Neuronal stem cell (in vitro differentiated cells): ENCODE measurements around the gene ZC3H12A.

Experiments
- DNase-seq: peaks from one replicate; pipeline ENCODE4 v3.0.0-alpha.2; 2013; ENCODE audit warnings: low spot score
- H2AFZ ChIP-seq: one replicate; pipeline ENCODE4 v1.6.1; 2013; ENCODE audit warnings: mild to moderate bottlenecking, low read length, inconsistent platforms
- H2AK5ac ChIP-seq: 2 replicates; pipeline ENCODE4 v1.6.1; 2013; ENCODE audit warnings: low read depth, mild to moderate bottlenecking, inconsistent platforms, low read length, moderate library complexity, mixed read lengths
- H2BK120ac ChIP-seq: 2 replicates; pipeline ENCODE4 v1.6.1; 2013; ENCODE audit warnings: low read depth, mild to moderate bottlenecking, inconsistent platforms, low read length, moderate library complexity, mixed read lengths
- H2BK12ac ChIP-seq: one replicate; pipeline ENCODE4 v1.6.1; 2013; ENCODE audit warnings: low read length, inconsistent platforms
- H2BK15ac ChIP-seq: 2 replicates; pipeline ENCODE4 v1.6.1; 2013; ENCODE audit warnings: mild to moderate bottlenecking, low read length, inconsistent platforms, mixed read lengths
- H2BK5ac ChIP-seq: one replicate; pipeline ENCODE4 v1.6.1; 2013; ENCODE audit warnings: inconsistent platforms, mild to moderate bottlenecking, low read length, moderate library complexity
- H3K14ac ChIP-seq: one replicate; pipeline ENCODE4 v1.6.1; 2013; ENCODE audit warnings: low read length, inconsistent platforms
- H3K18ac ChIP-seq: 2 replicates; pipeline ENCODE4 v1.6.1; 2013; ENCODE audit warnings: low read length, inconsistent platforms
- H3K23ac ChIP-seq: 2 replicates; pipeline ENCODE4 v1.6.1; 2013; ENCODE audit warnings: low read depth, mild to moderate bottlenecking, mixed read lengths, low read length, inconsistent platforms; ENCODE audit not compliant: poor library complexity
- H3K27ac ChIP-seq: replicated peaks from 3 replicates; pipeline ENCODE4 v1.5.1; 2013; ENCODE audit warnings: low read length, inconsistent platforms
- H3K27me3 ChIP-seq, 3 experiments: 2 replicates each; pipeline ENCODE4 v1.6.1; 2013; ENCODE audit warnings: low read length in 3 of 3, mild to moderate bottlenecking in 2 of 3, inconsistent platforms in 1 of 3, low read depth in 1 of 3, mixed read lengths in 1 of 3, moderate library complexity in 1 of 3; ENCODE audit not compliant: control insufficient read depth in 3 of 3, insufficient read depth in 3 of 3
- H3K36me3 ChIP-seq, 2 donors: replicated peaks in 1 of 2; 2 replicates each; pipeline ENCODE4 v1.6.1; 2013; ENCODE audit warnings: low read length in 2 of 2; ENCODE audit not compliant: control insufficient read depth in 2 of 2, insufficient read depth in 2 of 2
- H3K4ac ChIP-seq: 2 replicates; pipeline ENCODE4 v1.6.1; 2013; ENCODE audit warnings: inconsistent platforms, mild to moderate bottlenecking, low read length, moderate library complexity
- H3K4me1 ChIP-seq, 2 donors: 1 replicate in 1 of 2; 2 replicates in 1 of 2; pipeline ENCODE4 v1.6.1; 2013; ENCODE audit warnings: low read length in 2 of 2, low read depth in 1 of 2; ENCODE audit not compliant: control insufficient read depth in 2 of 2, insufficient read depth in 1 of 2
- H3K4me2 ChIP-seq: one replicate; pipeline ENCODE4 v1.6.1; 2013; ENCODE audit warnings: mild to moderate bottlenecking, low read length, inconsistent platforms; ENCODE audit not compliant: insufficient read depth, poor library complexity, severe bottlenecking
- H3K4me3 ChIP-seq, 2 donors: 2 replicates each; pipeline ENCODE4 v1.5.1; 2013; ENCODE audit warnings: low read length in 2 of 2, mild to moderate bottlenecking in 2 of 2, inconsistent platforms in 1 of 2, moderate library complexity in 1 of 2
- H3K79me1 ChIP-seq: one replicate; pipeline ENCODE4 v1.6.1; 2013; ENCODE audit warnings: low read depth, mild to moderate bottlenecking, inconsistent platforms, low read length, moderate library complexity
- H3K9ac ChIP-seq: one replicate; pipeline ENCODE4 v1.6.1; 2013; ENCODE audit warnings: mild to moderate bottlenecking, low read depth, low read length, inconsistent platforms; ENCODE audit not compliant: poor library complexity
- H3K9me3 ChIP-seq, 2 donors: replicated peaks in 1 of 2; 2 replicates each; pipeline versions ENCODE3 to v1.6.1; 2013; ENCODE audit warnings: low read length in 2 of 2, mild to moderate bottlenecking in 2 of 2, inconsistent platforms in 1 of 2, low read depth in 1 of 2, mixed read lengths in 1 of 2, moderate library complexity in 1 of 2; ENCODE audit not compliant: control insufficient read depth in 2 of 2, insufficient read depth in 1 of 2
- H4K8ac ChIP-seq: one replicate; pipeline ENCODE4 v1.6.1; 2013; ENCODE audit warnings: low read depth, mild to moderate bottlenecking, inconsistent platforms, low read length, moderate library complexity
- H4K91ac ChIP-seq: one replicate; pipeline ENCODE4 v1.6.1; 2013; ENCODE audit warnings: low read length, low read depth, mild to moderate bottlenecking, inconsistent platforms; ENCODE audit not compliant: poor library complexity
- WGBS, 2 donors: extraction: QIAGEN DNeasy Blood & Tissue Kit; methylation state at CpG; one replicate each; pipeline ENCODE4 v1.1.7; 2013; ENCODE audit warnings: missing lambda C conversion rate in 2 of 2, mixed read lengths in 1 of 2; ENCODE audit not compliant: insufficient read length in 2 of 2, insufficient replicate concordance in 1 of 2; ENCODE audit errors: extremely low coverage in 2 of 2; 5-methylcytosine and 5-hydroxymethylcytosine counted together

ZC3H12A gene

GRCh38 chr1:37455516-37455915 is 18.9 kb upstream of the ZC3H12A start:
- Histone ChIP-seq H3K27ac (no peak overlapping the region), H3K4me3 (no peak overlapping the region), H3K18ac (no peak overlapping the region), H3K4ac (no peak overlapping the region), H2BK120ac (no peak overlapping the region), H3K9ac (no peak overlapping the region), H3K4me1 (peaks cover 6 to 7% of the 10 kb centered on the region in 2 donors), H2AFZ (peak overlapping the region; percentile 65), H3K4me2 (no peak overlapping the region), H2BK15ac (peak overlapping the region; percentile 71), H2BK12ac (no peak overlapping the region), H3K9me3 (no peaks in the 10 kb centered on the region), H2BK5ac (no peak overlapping the region), H3K36me3 (no peaks in the 10 kb centered on the region), H3K23ac (no peak overlapping the region), H4K91ac (no peak overlapping the region), H4K8ac (no peak overlapping the region), H3K27me3 (peaks cover 0 to 4% (median 0%) of the 10 kb centered on the region in 3 experiments), H3K14ac (no peak overlapping the region), H3K79me1 (no peaks in the 10 kb centered on the region), H2AK5ac (no peak overlapping the region)
- DNase-seq: no peak
- no CpG with 5 or more reads among the region's 10 CpGs for WGBS, 2 donors

GRCh38 chr1:37456614-37457013 is 17.8 kb upstream of the ZC3H12A start:
- Histone ChIP-seq H3K4me1 (peaks cover 6 to 7% of the 10 kb centered on the region in 2 donors), H2BK5ac (no peak overlapping the region), H2BK12ac (no peak overlapping the region), H3K4me2 (no peak overlapping the region), H3K27me3 (peaks cover 0 to 6% (median 0%) of the 10 kb centered on the region in 3 experiments), H2AFZ (no peak overlapping the region), H3K9ac (no peak overlapping the region), H3K23ac (no peak overlapping the region), H3K27ac (no peak overlapping the region), H2BK120ac (no peak overlapping the region), H3K36me3 (no peaks in the 10 kb centered on the region), H3K9me3 (no peaks in the 10 kb centered on the region), H4K8ac (no peak overlapping the region), H3K4me3 (no peak overlapping the region), H2AK5ac (no peak overlapping the region), H4K91ac (no peak overlapping the region), H2BK15ac (no peak overlapping the region), H3K14ac (no peak overlapping the region), H3K4ac (no peak overlapping the region), H3K18ac (no peak overlapping the region), H3K79me1 (no peaks in the 10 kb centered on the region)
- DNase-seq: no peak

GRCh38 chr1:37458551-37458950 is 15.8 kb upstream of the ZC3H12A start:
- Histone ChIP-seq H2BK120ac (no peak overlapping the region), H3K9me3 (no peaks in the 10 kb centered on the region), H3K79me1 (no peaks in the 10 kb centered on the region), H2AFZ (no peak overlapping the region), H3K14ac (no peak overlapping the region), H3K4ac (no peak overlapping the region), H3K36me3 (no peaks in the 10 kb centered on the region), H3K4me1 (peaks cover 3 to 6% of the 10 kb centered on the region in 2 donors), H2BK15ac (no peak overlapping the region), H3K9ac (no peak overlapping the region), H4K8ac (no peak overlapping the region), H3K23ac (no peak overlapping the region), H4K91ac (no peak overlapping the region), H3K27ac (no peak overlapping the region), H2AK5ac (no peak overlapping the region), H3K4me3 (no peak overlapping the region), H2BK12ac (no peak overlapping the region), H3K27me3 (peaks cover 0 to 3% (median 0%) of the 10 kb centered on the region in 3 experiments), H3K18ac (no peak overlapping the region), H3K4me2 (no peak overlapping the region), H2BK5ac (no peak overlapping the region)
- no CpG with 5 or more reads among the region's 3 CpGs for WGBS, 2 donors
- no peak for DNase-seq

GRCh38 chr1:37461698-37462436 is 12.5 kb upstream of the ZC3H12A start:
- Histone ChIP-seq H3K9ac (no peak overlapping the region), H2BK120ac (no peak overlapping the region), H3K4ac (no peak overlapping the region), H2BK12ac (no peak overlapping the region), H3K23ac (no peak overlapping the region), H4K8ac (no peak overlapping the region), H4K91ac (no peak overlapping the region), H3K4me3 (no peak overlapping the region), H2BK5ac (no peak overlapping the region), H2AK5ac (no peak overlapping the region), H3K4me2 (no peak overlapping the region), H3K27me3 (peaks cover 0 to 10% (median 0%) of the 10 kb centered on the region in 3 experiments), H3K36me3 (no peaks in the 10 kb centered on the region), H2BK15ac (no peak overlapping the region), H3K18ac (no peak overlapping the region), H3K27ac (no peak overlapping the region), H2AFZ (no peak overlapping the region), H3K14ac (no peak overlapping the region), H3K79me1 (no peaks in the 10 kb centered on the region), H3K4me1 (no peaks in the 10 kb centered on the region), H3K9me3 (no peaks in the 10 kb centered on the region)
- DNase-seq: no peak
- no CpG with 5 or more reads among the region's 9 CpGs for WGBS, 2 donors
